ENCODE data around the gene MACROH2A1. TPM values are rescaled to one million over a fixed set of nuclear protein-coding genes. Genes with fewer than 3 reads are reported as not detected.

The MACROH2A1 gene
- total RNA-seq, 1 donor from 2014 or later, result 123 TPM

DNA sequence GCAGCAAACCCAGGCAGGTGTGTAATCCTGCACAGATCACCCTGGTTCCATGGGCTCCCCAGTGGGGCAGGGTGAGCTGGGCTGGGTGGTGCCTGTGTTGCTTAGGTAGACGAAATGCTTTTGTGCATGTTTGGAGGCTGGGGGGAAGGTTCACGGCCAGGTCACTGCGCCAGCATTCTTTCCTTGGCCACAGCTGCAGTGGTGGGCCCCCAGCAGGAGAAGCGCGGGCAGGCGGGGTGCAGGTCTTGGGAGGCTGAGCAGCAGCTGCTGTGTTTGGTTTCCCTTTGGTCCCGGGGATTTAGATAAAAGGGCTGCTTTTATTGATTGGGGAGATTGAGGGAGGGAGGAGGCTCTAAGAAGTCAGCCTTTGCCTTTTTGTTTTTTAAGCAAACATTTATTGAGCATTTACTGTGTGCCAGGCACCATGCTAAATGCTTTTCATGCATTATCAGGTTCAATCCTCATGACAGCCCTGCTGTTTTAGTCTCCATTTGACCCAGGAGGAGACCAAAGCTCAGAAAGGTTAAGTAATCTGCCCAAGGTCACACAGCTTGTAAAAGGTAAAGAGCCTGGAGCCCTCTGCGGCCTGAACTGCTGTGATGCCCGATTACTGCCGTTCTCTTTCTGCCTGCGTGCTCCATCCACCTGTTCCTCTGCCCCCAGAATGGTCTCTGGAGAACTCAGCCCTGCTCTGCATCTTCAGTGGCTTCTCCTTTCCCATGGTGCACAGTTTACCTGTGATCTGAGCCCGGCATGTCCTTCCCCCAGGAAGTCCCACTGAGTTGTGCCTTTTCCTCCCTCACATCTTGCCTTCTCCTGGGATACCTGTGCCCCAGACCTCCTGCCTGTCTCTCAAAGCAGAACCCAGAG lies 94.4 kb downstream of the MACROH2A1 start:
- H3K27me3 Mint-ChIP-seq (ENCODE audit: unreplicated experiment), result peaks cover 26% of the 10 kb centered on the region
- no peaks in the 10 kb centered on the region for H3K9me3 Mint-ChIP-seq (ENCODE audit: unreplicated experiment)
- DNase-seq (ENCODE audit: extremely low spot score, unreplicated experiment), result no peak
- TF ChIP-seq, protein P1, sequence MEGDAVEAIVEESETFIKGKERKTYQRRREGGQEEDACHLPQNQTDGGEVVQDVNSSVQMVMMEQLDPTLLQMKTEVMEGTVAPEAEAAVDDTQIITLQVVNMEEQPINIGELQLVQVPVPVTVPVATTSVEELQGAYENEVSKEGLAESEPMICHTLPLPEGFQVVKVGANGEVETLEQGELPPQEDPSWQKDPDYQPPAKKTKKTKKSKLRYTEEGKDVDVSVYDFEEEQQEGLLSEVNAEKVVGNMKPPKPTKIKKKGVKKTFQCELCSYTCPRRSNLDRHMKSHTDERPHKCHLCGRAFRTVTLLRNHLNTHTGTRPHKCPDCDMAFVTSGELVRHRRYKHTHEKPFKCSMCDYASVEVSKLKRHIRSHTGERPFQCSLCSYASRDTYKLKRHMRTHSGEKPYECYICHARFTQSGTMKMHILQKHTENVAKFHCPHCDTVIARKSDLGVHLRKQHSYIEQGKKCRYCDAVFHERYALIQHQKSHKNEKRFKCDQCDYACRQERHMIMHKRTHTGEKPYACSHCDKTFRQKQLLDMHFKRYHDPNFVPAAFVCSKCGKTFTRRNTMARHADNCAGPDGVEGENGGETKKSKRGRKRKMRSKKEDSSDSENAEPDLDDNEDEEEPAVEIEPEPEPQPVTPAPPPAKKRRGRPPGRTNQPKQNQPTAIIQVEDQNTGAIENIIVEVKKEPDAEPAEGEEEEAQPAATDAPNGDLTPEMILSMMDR (IDR thresholded peaks at IDR 0.05), result no peak
- H3K27ac Mint-ChIP-seq (ENCODE audit: unreplicated experiment), result no peak overlapping the region
- H3K4me3 Mint-ChIP-seq (ENCODE audit: unreplicated experiment), result no peak overlapping the region
- H3K4me1 Mint-ChIP-seq (ENCODE audit: unreplicated experiment), result peaks cover 22% of the 10 kb centered on the region
- H3K36me3 Mint-ChIP-seq (ENCODE audit: unreplicated experiment), result no peaks in the 10 kb centered on the region

DNA sequence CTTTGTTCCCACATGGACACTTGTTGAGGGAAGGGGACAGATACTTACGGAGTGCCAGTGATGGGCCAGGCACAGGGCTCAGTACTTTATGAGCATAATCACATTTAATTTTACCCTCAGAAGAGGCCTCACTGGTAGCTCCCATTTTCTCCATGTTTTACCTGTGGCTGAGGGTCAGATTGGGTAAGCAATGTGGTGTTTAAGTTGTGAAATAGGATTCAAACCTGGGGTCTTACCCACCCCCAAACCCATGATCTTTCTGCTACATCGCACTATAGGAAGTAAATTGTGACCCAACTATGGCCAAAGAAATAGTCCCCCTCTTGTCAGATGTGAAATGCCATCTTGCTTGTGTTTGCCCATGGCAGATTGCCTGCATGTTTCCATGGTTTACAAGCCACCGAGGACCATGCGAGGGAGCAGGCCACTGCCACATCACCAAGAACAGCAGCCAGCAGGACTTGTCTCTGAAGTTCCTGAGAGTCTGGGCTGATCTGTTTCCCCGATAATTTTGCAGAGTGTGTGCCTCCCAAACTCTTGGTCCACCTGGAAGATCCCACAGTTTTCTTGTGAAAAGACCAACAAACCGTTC lies 95.4 kb downstream of the MACROH2A1 start:
- H3K27ac Mint-ChIP-seq (ENCODE audit: unreplicated experiment), result no peak overlapping the region
- no peaks in the 10 kb centered on the region for H3K36me3 Mint-ChIP-seq (ENCODE audit: unreplicated experiment)
- TF ChIP-seq, protein P1 (IDR thresholded peaks at IDR 0.05), result no peak
- no peak overlapping the region for H3K4me3 Mint-ChIP-seq (ENCODE audit: unreplicated experiment)
- H3K9me3 Mint-ChIP-seq (ENCODE audit: unreplicated experiment), result no peaks in the 10 kb centered on the region
- H3K4me1 Mint-ChIP-seq (ENCODE audit: unreplicated experiment), result peaks cover 13% of the 10 kb centered on the region
- no peak for DNase-seq (ENCODE audit: extremely low spot score, unreplicated experiment)
- H3K27me3 Mint-ChIP-seq (ENCODE audit: unreplicated experiment), result peaks cover 26% of the 10 kb centered on the region

DNA sequence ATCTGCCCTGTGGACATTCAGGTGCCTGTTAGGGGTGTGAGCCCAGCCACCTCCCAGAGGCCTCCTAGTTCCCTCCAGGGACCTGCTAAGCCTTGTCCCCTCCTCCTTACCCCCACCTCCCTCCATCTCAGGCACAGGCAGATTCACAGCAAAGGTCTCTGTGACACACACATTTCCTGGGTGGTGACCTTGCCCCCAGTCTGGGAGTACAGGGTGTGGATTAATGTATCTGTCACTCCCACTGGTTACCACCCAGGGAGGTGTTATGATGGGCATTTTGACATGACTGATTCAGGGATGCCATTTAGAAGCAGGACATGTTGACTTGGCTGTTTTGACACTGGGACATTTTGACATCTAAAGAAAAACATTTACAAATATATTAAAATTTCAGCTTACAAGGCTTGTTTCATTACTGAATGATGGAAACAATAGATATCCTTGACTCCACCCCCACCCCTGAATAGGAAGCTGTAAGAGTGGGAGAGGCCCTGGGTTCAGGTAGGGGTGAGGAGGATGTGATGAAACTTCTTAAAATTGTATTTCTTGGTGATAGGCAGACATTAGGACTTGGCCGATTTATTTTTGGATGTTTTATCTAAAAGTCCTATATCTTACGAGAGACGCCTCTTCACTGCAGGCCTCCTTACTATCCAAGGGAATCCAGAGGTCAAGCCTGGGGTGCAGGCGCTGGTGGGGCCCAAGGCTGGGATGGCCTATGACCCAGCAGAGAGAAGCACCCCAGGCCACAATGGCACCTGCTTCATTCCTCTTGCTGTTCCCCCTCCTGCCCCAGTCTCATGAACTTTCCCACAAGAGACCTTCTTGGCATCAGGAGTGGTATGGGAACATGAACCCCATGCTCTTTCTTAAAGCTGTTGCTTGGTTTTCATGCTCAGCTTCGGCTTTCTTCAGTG lies 101.9 kb downstream of the MACROH2A1 start:
- TF ChIP-seq, protein P1 (IDR thresholded peaks at IDR 0.05), result no peak
- Mint-ChIP-seq H3K27me3 (ENCODE audit: unreplicated experiment) (peaks cover 32% of the 10 kb centered on the region), H3K9me3 (ENCODE audit: unreplicated experiment) (no peaks in the 10 kb centered on the region), H3K27ac (ENCODE audit: unreplicated experiment) (no peak overlapping the region), H3K36me3 (ENCODE audit: unreplicated experiment) (no peaks in the 10 kb centered on the region), H3K4me3 (ENCODE audit: unreplicated experiment) (no peak overlapping the region), H3K4me1 (ENCODE audit: unreplicated experiment) (no peaks in the 10 kb centered on the region)
- no peak for DNase-seq (ENCODE audit: extremely low spot score, unreplicated experiment)

DNA sequence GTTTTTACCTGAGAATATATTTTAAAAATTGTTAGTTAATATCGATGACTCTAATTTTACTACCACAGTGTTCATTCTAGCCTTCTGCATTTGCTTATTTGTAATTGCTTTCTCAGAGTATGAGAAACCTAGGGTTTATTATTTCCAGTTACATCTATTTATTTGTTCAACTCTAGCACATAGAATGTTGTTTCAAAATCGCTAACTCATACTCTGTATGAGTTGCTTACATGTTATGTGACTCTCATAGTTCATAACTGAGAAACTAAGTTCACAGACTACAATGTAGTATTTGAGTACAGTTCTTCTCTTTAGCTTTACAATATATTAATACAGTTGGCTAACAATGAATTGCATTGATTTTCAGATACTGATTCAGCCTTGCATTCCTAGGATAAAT lies 103.2 kb downstream of the MACROH2A1 start:
- Mint-ChIP-seq H3K4me3 (ENCODE audit: unreplicated experiment) (no peak overlapping the region), H3K27ac (ENCODE audit: unreplicated experiment) (no peak overlapping the region), H3K9me3 (ENCODE audit: unreplicated experiment) (no peaks in the 10 kb centered on the region), H3K27me3 (ENCODE audit: unreplicated experiment) (peaks cover 32% of the 10 kb centered on the region), H3K36me3 (ENCODE audit: unreplicated experiment) (no peaks in the 10 kb centered on the region), H3K4me1 (ENCODE audit: unreplicated experiment) (no peaks in the 10 kb centered on the region)
- TF ChIP-seq, protein P1 (IDR thresholded peaks at IDR 0.05), result no peak
- DNase-seq (ENCODE audit: extremely low spot score, unreplicated experiment), result no peak
